ENCODE results near the gene RBM41.

Gene RBM41

DNA sequence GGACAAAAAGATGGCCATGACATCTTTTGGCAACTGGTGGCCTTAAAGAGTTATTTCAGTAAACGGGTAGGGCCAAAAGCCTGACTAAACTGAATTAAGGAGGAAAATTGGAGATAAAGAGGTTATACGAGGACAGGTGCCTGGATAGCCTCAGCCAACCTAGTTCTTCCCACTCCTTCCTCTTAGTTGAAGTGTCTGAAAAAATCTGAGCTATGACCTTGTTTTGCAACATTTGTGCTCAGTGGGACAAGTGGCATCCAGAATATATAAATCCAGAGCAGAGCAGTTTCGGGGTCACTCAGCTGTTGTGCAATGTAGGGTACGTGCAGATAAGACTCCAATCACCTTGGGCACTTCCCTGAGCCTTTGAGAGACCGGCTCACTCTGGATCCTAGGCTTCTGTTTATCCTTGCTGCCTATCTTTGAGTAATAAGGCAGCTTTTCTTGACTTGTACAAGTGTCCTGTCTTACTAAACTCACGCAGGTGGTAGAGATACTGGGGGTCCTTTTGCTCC lies 68.4 kb downstream of the RBM41 start:
- TF ChIP-seq CTCF (IDR thresholded peaks at IDR 0.05) = no peak
- DNase-seq = no peak
- no peak overlapping the region for H3K4me3 Mint-ChIP-seq
- H3K27me3 Mint-ChIP-seq (ENCODE audit: low read depth, poor library complexity) = no peaks in the 10 kb centered on the region
- peaks cover 6% of the 10 kb centered on the region for H3K36me3 Mint-ChIP-seq (ENCODE audit: low read depth)
- H3K27ac Mint-ChIP-seq = no peak overlapping the region
- no peaks in the 10 kb centered on the region for H3K4me1 Mint-ChIP-seq
- peaks cover 36% of the 10 kb centered on the region for H3K9me3 Mint-ChIP-seq

DNA sequence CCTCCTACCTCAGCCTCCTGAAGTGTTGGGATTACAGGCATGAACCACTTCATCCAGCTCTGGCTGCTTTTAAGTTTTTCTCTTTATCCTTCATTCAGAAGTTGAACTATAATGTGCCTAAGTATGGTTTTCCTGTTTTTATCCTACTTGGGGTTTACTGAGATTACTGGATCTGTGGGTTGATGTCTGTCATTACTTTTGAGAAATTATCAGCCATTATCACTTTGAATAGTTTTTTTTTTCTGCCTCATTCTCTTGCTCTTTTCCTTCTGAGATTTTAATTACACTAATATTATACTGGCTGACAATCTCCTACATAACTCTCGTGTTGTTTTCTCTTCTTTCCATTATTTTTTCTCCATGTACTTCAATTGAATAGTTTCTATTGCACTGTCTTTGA lies 71.0 kb downstream of the RBM41 start:
- Mint-ChIP-seq H3K4me1 (no peaks in the 10 kb centered on the region), H3K4me3 (no peak overlapping the region), H3K27ac (no peak overlapping the region), H3K36me3 (ENCODE audit: low read depth) (peaks cover 6% of the 10 kb centered on the region), H3K27me3 (ENCODE audit: low read depth, poor library complexity) (no peaks in the 10 kb centered on the region), H3K9me3 (peaks cover 18% of the 10 kb centered on the region)
- TF ChIP-seq CTCF (IDR thresholded peaks at IDR 0.05) = no peak
- DNase-seq = no peak

GRCh38 chrX:107029752-107030151 lies 88.9 kb downstream of the RBM41 start:
- TF ChIP-seq CTCF (IDR thresholded peaks at IDR 0.05) = no peak
- Mint-ChIP-seq H3K9me3 (peaks cover 19% of the 10 kb centered on the region), H3K4me3 (no peak overlapping the region), H3K27ac (no peak overlapping the region), H3K4me1 (no peaks in the 10 kb centered on the region), H3K27me3 (ENCODE audit: low read depth, poor library complexity) (peaks cover 6% of the 10 kb centered on the region), H3K36me3 (ENCODE audit: low read depth) (no peaks in the 10 kb centered on the region)
- no peak for DNase-seq

DNA sequence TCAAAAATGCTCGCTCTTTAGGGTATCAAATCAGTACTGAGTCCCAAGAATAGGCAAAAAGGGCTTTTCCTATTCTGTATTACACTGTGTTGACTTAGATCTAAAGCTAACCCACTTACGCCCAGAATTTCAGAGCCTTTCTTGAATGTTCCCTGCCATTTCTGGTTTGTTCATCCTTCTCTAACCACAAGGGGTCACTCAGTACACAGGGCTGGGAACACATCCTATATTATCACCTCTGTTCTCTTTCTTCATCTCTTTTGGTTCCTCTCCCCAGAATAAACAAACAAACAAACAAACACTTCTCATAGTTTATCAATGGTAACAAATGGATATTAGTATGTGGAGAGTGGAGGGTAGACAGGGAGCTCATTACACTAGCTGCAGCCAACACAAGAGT lies 93.1 kb downstream of the RBM41 start:
- Mint-ChIP-seq H3K9me3 (peaks cover 4% of the 10 kb centered on the region), H3K4me1 (no peaks in the 10 kb centered on the region), H3K27ac (no peak overlapping the region), H3K36me3 (ENCODE audit: low read depth) (no peaks in the 10 kb centered on the region), H3K27me3 (ENCODE audit: low read depth, poor library complexity) (peaks cover 3% of the 10 kb centered on the region), H3K4me3 (no peak overlapping the region)
- DNase-seq = peak; percentile 7
- peak; percentile 51 for TF ChIP-seq CTCF (IDR thresholded peaks at IDR 0.05)

GRCh38 chrX:107014936-107015335 lies 103.7 kb downstream of the RBM41 start:
- no peaks in the 10 kb centered on the region for H3K9me3 Mint-ChIP-seq
- peaks cover 5% of the 10 kb centered on the region for H3K27me3 Mint-ChIP-seq (ENCODE audit: low read depth, poor library complexity)
- H3K36me3 Mint-ChIP-seq (ENCODE audit: low read depth) = no peaks in the 10 kb centered on the region
- no peak overlapping the region for H3K27ac Mint-ChIP-seq
- no peak for DNase-seq
- H3K4me1 Mint-ChIP-seq = peaks cover 5% of the 10 kb centered on the region
- H3K4me3 Mint-ChIP-seq = no peak overlapping the region
- no peak for TF ChIP-seq CTCF (IDR thresholded peaks at IDR 0.05)

All from nephron progenitor cell (in vitro differentiated cells).